ENCODE results near the gene YTHDF2. TPM values are rescaled to one million over a fixed set of nuclear protein-coding genes. Genes with fewer than 3 reads are reported as not detected.

Gene YTHDF2
- total RNA-seq, 1 donor = 64.2 TPM

GRCh38 chr1:28803051-28803450, 66.3 kb downstream of the YTHDF2 start:
- DNase-seq (ENCODE audit: low read depth) = no peak
- no peak overlapping the region for H3K4me3 ChIP-seq (ENCODE audit: low read depth, low read length)
- no peak for TF ChIP-seq CTCF (IDR thresholded peaks at IDR 0.05; ENCODE audit: insufficient read depth, low read length)

- no peak for TF ChIP-seq CTCF (IDR thresholded peaks at IDR 0.05; ENCODE audit: insufficient read depth, low read length)
- no peak for DNase-seq (ENCODE audit: low read depth)
- H3K4me3 ChIP-seq (ENCODE audit: low read depth, low read length) = no peak overlapping the region
Observed at GRCh38 chr1:28803662-28804061, 66.9 kb downstream of the YTHDF2 start.

- DNase-seq (ENCODE audit: low read depth) = no peak
- no peak for TF ChIP-seq CTCF (IDR thresholded peaks at IDR 0.05; ENCODE audit: insufficient read depth, low read length)
- H3K4me3 ChIP-seq (ENCODE audit: low read depth, low read length) = no peak overlapping the region
Observed at GRCh38 chr1:28804071-28804470, 67.3 kb downstream of the YTHDF2 start.

GRCh38 chr1:28807046-28807445, 70.3 kb downstream of the YTHDF2 start:
- DNase-seq (ENCODE audit: low read depth) = no peak
- TF ChIP-seq CTCF (IDR thresholded peaks at IDR 0.05; ENCODE audit: insufficient read depth, low read length) = no peak

GRCh38 chr1:28807986-28808385, 71.2 kb downstream of the YTHDF2 start:
- DNase-seq (ENCODE audit: low read depth) = no peak
- no peak for TF ChIP-seq CTCF (IDR thresholded peaks at IDR 0.05; ENCODE audit: insufficient read depth, low read length)
- H3K4me3 ChIP-seq (ENCODE audit: low read depth, low read length) = no peak overlapping the region

More at GRCh38 chr1:28807046-28807445, 70.3 kb downstream of the YTHDF2 start:
- no peak overlapping the region for H3K4me3 ChIP-seq (ENCODE audit: low read depth, low read length)

- no peak for TF ChIP-seq CTCF (IDR thresholded peaks at IDR 0.05; ENCODE audit: insufficient read depth, low read length)
- DNase-seq (ENCODE audit: low read depth) = no peak
- no peak overlapping the region for H3K4me3 ChIP-seq (ENCODE audit: low read depth, low read length)
Observed at GRCh38 chr1:28811369-28811765, 74.6 kb downstream of the YTHDF2 start.

All from fibroblast of the aortic adventitia (primary cell).